Activated CD4-positive, alpha-beta T cell treated with anti-CD3 and anti-CD28 coated beads for 4 hours (primary cell): ENCODE data around the gene SEPHS1.
"Not testable (repeated sequence)": the region's sequence is repeated elsewhere in the genome, so short reads cannot be mapped to it uniquely, and the experiment has no call there.

ENCODE experiments used
- DNase-seq, 2 donors: peaks; one replicate each; pipeline ENCODE4 v3.0.0-alpha.2; 2020

The SEPHS1 gene

GRCh38 chr10:13348216-13349017 is at the start of gene SEPHS1:
Gene SEPHS1, minus strand, starts transcription at chr10:13348293. Its CDS starts 3,343 bp downstream, at chr10:13344950.
- peak; percentile 71 to 75 for DNase-seq

GRCh38 chr10:13397052-13397451 is 49.0 kb upstream of the SEPHS1 start:
- DNase-seq, result no peak

- no peak for DNase-seq
Measured at GRCh38 chr10:13396369-13396768, 48.3 kb upstream of the SEPHS1 start.

- DNase-seq, result no peak
Measured at GRCh38 chr10:13395540-13395939, 47.4 kb upstream of the SEPHS1 start.

- no peak for DNase-seq
Measured at GRCh38 chr10:13393640-13394039, 45.5 kb upstream of the SEPHS1 start.

- no peak for DNase-seq
Measured at GRCh38 chr10:13392701-13393100, 44.6 kb upstream of the SEPHS1 start.

- DNase-seq, result no peak
Measured at GRCh38 chr10:13390604-13391522, 42.8 kb upstream of the SEPHS1 start.

GRCh38 chr10:13388478-13389230 is 40.6 kb upstream of the SEPHS1 start:
- no peak for DNase-seq

GRCh38 chr10:13386021-13386420 is 37.9 kb upstream of the SEPHS1 start:
- DNase-seq, result no peak

- DNase-seq, result no peak
Measured at GRCh38 chr10:13383399-13383761, 35.3 kb upstream of the SEPHS1 start.

- DNase-seq, result no peak
Measured at GRCh38 chr10:13382703-13383398, 34.8 kb upstream of the SEPHS1 start.

- DNase-seq, result not testable (repeated sequence)
Measured at GRCh38 chr10:13379061-13379460, 31.0 kb upstream of the SEPHS1 start.

- no peak for DNase-seq
Measured at GRCh38 chr10:13376746-13377145, 28.7 kb upstream of the SEPHS1 start.

- DNase-seq, result no peak
Measured at GRCh38 chr10:13376297-13376696, 28.2 kb upstream of the SEPHS1 start.

GRCh38 chr10:13375791-13376190 is 27.7 kb upstream of the SEPHS1 start:
- DNase-seq, result no peak

GRCh38 chr10:13373644-13374043 is 25.6 kb upstream of the SEPHS1 start:
- DNase-seq, result no peak

- DNase-seq, result no peak
Measured at GRCh38 chr10:13372524-13372923, 24.4 kb upstream of the SEPHS1 start.

GRCh38 chr10:13371897-13372470 is 23.9 kb upstream of the SEPHS1 start:
- DNase-seq, result peak; percentile 28 to 63

- DNase-seq, result no peak
Measured at GRCh38 chr10:13366891-13367290, 18.8 kb upstream of the SEPHS1 start.

- no peak for DNase-seq
Measured at GRCh38 chr10:13365831-13366230, 17.7 kb upstream of the SEPHS1 start.

GRCh38 chr10:13365243-13365642 is 17.1 kb upstream of the SEPHS1 start:
- DNase-seq, result no peak

- no peak for DNase-seq
Measured at GRCh38 chr10:13360587-13360986, 12.5 kb upstream of the SEPHS1 start.
